Measurements from ENCODE around the gene SETBP1.
A peak's percentile ranks its signal among the peaks of the same experiment; 100 is the strongest.

SETBP1 gene

GRCh38 chr18:44790860-44791259, 110.2 kb downstream of the SETBP1 start:
- WGBS, 2 experiments (ENCODE audit: insufficient coverage in 2 of 2): 100% methylated on average over 1 to 3 of the region's 4 CpGs
- H3K4me1 ChIP-seq (ENCODE audit: control insufficient read depth, insufficient read depth, low read length, poor library complexity, severe bottlenecking): peaks cover 68% of the 10 kb centered on the region
- peak overlapping the region; percentile 76 for H3K27ac ChIP-seq (ENCODE audit: low read depth, low read length, severe bottlenecking)
- H3K36me3 ChIP-seq (ENCODE audit: control insufficient read depth, insufficient read depth, low read length): no peaks in the 10 kb centered on the region
- no peak overlapping the region for H3K4me3 ChIP-seq (ENCODE audit: extremely low read depth, insufficient read depth, low read length, poor library complexity, severe bottlenecking)
- H3K9me3 ChIP-seq (ENCODE audit: control insufficient read depth, low read length): no peaks in the 10 kb centered on the region

GRCh38 chr18:44791520-44791919, 110.8 kb downstream of the SETBP1 start:
- Histone ChIP-seq H3K4me1 (ENCODE audit: control insufficient read depth, insufficient read depth, low read length, poor library complexity, severe bottlenecking) (peaks cover 67% of the 10 kb centered on the region), H3K27ac (ENCODE audit: low read depth, low read length, severe bottlenecking) (no peak overlapping the region), H3K36me3 (ENCODE audit: control insufficient read depth, insufficient read depth, low read length) (no peaks in the 10 kb centered on the region), H3K4me3 (ENCODE audit: extremely low read depth, insufficient read depth, low read length, poor library complexity, severe bottlenecking) (no peak overlapping the region), H3K9me3 (ENCODE audit: control insufficient read depth, low read length) (no peaks in the 10 kb centered on the region)
- 95% methylated on average over 5 of the region's 8 CpGs for WGBS, 2 experiments (ENCODE audit: insufficient coverage in 2 of 2)

- WGBS, 2 experiments (ENCODE audit: insufficient coverage in 2 of 2): 68 to 77% methylated on average over 4 to 5 of the region's 8 CpGs
- H3K4me1 ChIP-seq (ENCODE audit: control insufficient read depth, insufficient read depth, low read length, poor library complexity, severe bottlenecking): peaks cover 62% of the 10 kb centered on the region
- H3K27ac ChIP-seq (ENCODE audit: low read depth, low read length, severe bottlenecking): peak overlapping the region; percentile 25
- H3K9me3 ChIP-seq (ENCODE audit: control insufficient read depth, low read length): no peaks in the 10 kb centered on the region
- H3K36me3 ChIP-seq (ENCODE audit: control insufficient read depth, insufficient read depth, low read length): no peaks in the 10 kb centered on the region
- H3K4me3 ChIP-seq (ENCODE audit: extremely low read depth, insufficient read depth, low read length, poor library complexity, severe bottlenecking): no peak overlapping the region
These were observed 111.9 kb downstream of the SETBP1 start for GRCh38 chr18:44792456-44793061.

GRCh38 chr18:44793194-44793593, 112.5 kb downstream of the SETBP1 start:
- Histone ChIP-seq H3K4me3 (ENCODE audit: extremely low read depth, insufficient read depth, low read length, poor library complexity, severe bottlenecking) (no peak overlapping the region), H3K27ac (ENCODE audit: low read depth, low read length, severe bottlenecking) (no peak overlapping the region), H3K9me3 (ENCODE audit: control insufficient read depth, low read length) (no peaks in the 10 kb centered on the region), H3K4me1 (ENCODE audit: control insufficient read depth, insufficient read depth, low read length, poor library complexity, severe bottlenecking) (peaks cover 59% of the 10 kb centered on the region), H3K36me3 (ENCODE audit: control insufficient read depth, insufficient read depth, low read length) (peaks cover 5% of the 10 kb centered on the region)
- 100% methylated on average over 1 of the region's 2 CpGs for WGBS, 2 experiments (ENCODE audit: insufficient coverage in 2 of 2)

- H3K9me3 ChIP-seq (ENCODE audit: control insufficient read depth, low read length): no peaks in the 10 kb centered on the region
- no peak overlapping the region for H3K27ac ChIP-seq (ENCODE audit: low read depth, low read length, severe bottlenecking)
- peaks cover 55% of the 10 kb centered on the region for H3K4me1 ChIP-seq (ENCODE audit: control insufficient read depth, insufficient read depth, low read length, poor library complexity, severe bottlenecking)
- WGBS, 2 experiments (ENCODE audit: insufficient coverage in 2 of 2): 100% methylated on average over 1 of the region's 1 CpG
- H3K4me3 ChIP-seq (ENCODE audit: extremely low read depth, insufficient read depth, low read length, poor library complexity, severe bottlenecking): no peak overlapping the region
- peaks cover 5% of the 10 kb centered on the region for H3K36me3 ChIP-seq (ENCODE audit: control insufficient read depth, insufficient read depth, low read length)
These were observed 113.0 kb downstream of the SETBP1 start for GRCh38 chr18:44793685-44794084.

- H3K9me3 ChIP-seq (ENCODE audit: control insufficient read depth, low read length): no peaks in the 10 kb centered on the region
- peaks cover 44% of the 10 kb centered on the region for H3K4me1 ChIP-seq (ENCODE audit: control insufficient read depth, insufficient read depth, low read length, poor library complexity, severe bottlenecking)
- no peak overlapping the region for H3K4me3 ChIP-seq (ENCODE audit: extremely low read depth, insufficient read depth, low read length, poor library complexity, severe bottlenecking)
- H3K36me3 ChIP-seq (ENCODE audit: control insufficient read depth, insufficient read depth, low read length): peaks cover 10% of the 10 kb centered on the region
- H3K27ac ChIP-seq (ENCODE audit: low read depth, low read length, severe bottlenecking): no peak overlapping the region
- 90% methylated on average over 2 of the region's 4 CpGs for WGBS, 2 experiments (ENCODE audit: insufficient coverage in 2 of 2)
These were observed 114.6 kb downstream of the SETBP1 start for GRCh38 chr18:44795241-44795640.

- Histone ChIP-seq H3K4me3 (ENCODE audit: extremely low read depth, insufficient read depth, low read length, poor library complexity, severe bottlenecking) (no peak overlapping the region), H3K36me3 (ENCODE audit: control insufficient read depth, insufficient read depth, low read length) (peaks cover 12% of the 10 kb centered on the region), H3K9me3 (ENCODE audit: control insufficient read depth, low read length) (no peaks in the 10 kb centered on the region), H3K27ac (ENCODE audit: low read depth, low read length, severe bottlenecking) (no peak overlapping the region), H3K4me1 (ENCODE audit: control insufficient read depth, insufficient read depth, low read length, poor library complexity, severe bottlenecking) (peaks cover 30% of the 10 kb centered on the region)
- WGBS, 2 experiments (ENCODE audit: insufficient coverage in 2 of 2): 94 to 100% methylated on average over 2 to 4 of the region's 6 CpGs
These were observed 116.0 kb downstream of the SETBP1 start for GRCh38 chr18:44796429-44797428.

- Histone ChIP-seq H3K36me3 (ENCODE audit: control insufficient read depth, insufficient read depth, low read length) (peaks cover 12% of the 10 kb centered on the region), H3K4me1 (ENCODE audit: control insufficient read depth, insufficient read depth, low read length, poor library complexity, severe bottlenecking) (peaks cover 23% of the 10 kb centered on the region), H3K4me3 (ENCODE audit: extremely low read depth, insufficient read depth, low read length, poor library complexity, severe bottlenecking) (no peak overlapping the region), H3K9me3 (ENCODE audit: control insufficient read depth, low read length) (no peaks in the 10 kb centered on the region), H3K27ac (ENCODE audit: low read depth, low read length, severe bottlenecking) (no peak overlapping the region)
- WGBS, 2 experiments (ENCODE audit: insufficient coverage in 2 of 2): 67% methylated on average over 1 of the region's 3 CpGs; no CpG with 5 or more reads in 1 of the 2 experiments
These were observed 117.9 kb downstream of the SETBP1 start for GRCh38 chr18:44798433-44799048.

GRCh38 chr18:44799382-44799906, 118.8 kb downstream of the SETBP1 start:
- WGBS, 2 experiments (ENCODE audit: insufficient coverage in 2 of 2): 92 to 95% methylated on average over 2 of the region's 4 CpGs
- H3K9me3 ChIP-seq (ENCODE audit: control insufficient read depth, low read length): no peaks in the 10 kb centered on the region
- no peak overlapping the region for H3K27ac ChIP-seq (ENCODE audit: low read depth, low read length, severe bottlenecking)
- H3K4me3 ChIP-seq (ENCODE audit: extremely low read depth, insufficient read depth, low read length, poor library complexity, severe bottlenecking): no peak overlapping the region
- H3K4me1 ChIP-seq (ENCODE audit: control insufficient read depth, insufficient read depth, low read length, poor library complexity, severe bottlenecking): peaks cover 14% of the 10 kb centered on the region
- peaks cover 12% of the 10 kb centered on the region for H3K36me3 ChIP-seq (ENCODE audit: control insufficient read depth, insufficient read depth, low read length)

- Histone ChIP-seq H3K4me3 (ENCODE audit: extremely low read depth, insufficient read depth, low read length, poor library complexity, severe bottlenecking) (no peak overlapping the region), H3K9me3 (ENCODE audit: control insufficient read depth, low read length) (no peaks in the 10 kb centered on the region), H3K4me1 (ENCODE audit: control insufficient read depth, insufficient read depth, low read length, poor library complexity, severe bottlenecking) (peaks cover 12% of the 10 kb centered on the region), H3K27ac (ENCODE audit: low read depth, low read length, severe bottlenecking) (no peak overlapping the region), H3K36me3 (ENCODE audit: control insufficient read depth, insufficient read depth, low read length) (peaks cover 12% of the 10 kb centered on the region)
- no CpG with 5 or more reads among the region's 1 CpG for WGBS, 2 experiments (ENCODE audit: insufficient coverage in 2 of 2)
These were observed 119.3 kb downstream of the SETBP1 start for GRCh38 chr18:44799907-44800421.

All from mesodermal cell (in vitro differentiated cells).